ENCODE results near the gene RAD51B. TPM values are rescaled to one million over a fixed set of nuclear protein-coding genes. Genes with fewer than 3 reads are reported as not detected.

The RAD51B gene
- total and polyA plus RNA-seq, 9 of the 15 experiments (the other 6 are each of a cell fraction or from before 2014, with no cell fraction given), result 8.5 to 17.3 (median 11.3) TPM

DNA sequence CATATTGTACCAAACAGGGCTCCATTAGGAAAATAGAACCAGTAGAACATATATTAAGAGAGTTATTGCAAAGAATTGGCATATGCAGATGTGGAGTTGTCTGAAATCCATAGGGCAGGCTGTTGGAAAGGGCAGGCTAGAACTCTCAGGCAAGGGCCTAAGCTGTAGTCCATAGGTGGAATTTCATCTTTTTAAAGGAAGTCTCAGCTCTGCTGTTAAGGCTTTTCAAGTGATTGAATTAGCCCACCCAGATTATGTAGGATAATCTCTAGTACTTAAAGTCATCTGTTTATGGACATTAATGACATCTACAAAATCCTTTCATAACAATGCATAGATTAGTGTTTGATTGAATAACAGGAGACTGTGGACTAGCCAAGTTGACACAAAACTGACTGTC lies 59.4 kb downstream of the RAD51B start:
- no peaks in the 10 kb centered on the region for H3K27me3 ChIP-seq (ENCODE audit: control insufficient read depth in 2 of 2, insufficient read depth in 2 of 2, low read length in 2 of 2)
- H4K20me1 ChIP-seq (replicated peaks; ENCODE audit: control insufficient read depth, insufficient read depth, low read length), result no peaks in the 10 kb centered on the region
- no peaks in the 10 kb centered on the region for H3K4me1 ChIP-seq (replicated peaks in 1 of 2; ENCODE audit: control insufficient read depth in 2 of 2, insufficient read depth in 2 of 2, low read length in 2 of 2)
- TF ChIP-seq RBM25 (IDR thresholded peaks at IDR 0.05; ENCODE audit: low read depth, low read length, severe bottlenecking) (no peak), HDAC3 (IDR thresholded peaks at IDR 0.05; ENCODE audit: borderline replicate concordance, partially characterized antibody) (no peak), CTBP1 (IDR thresholded peaks at IDR 0.05; ENCODE audit: borderline replicate concordance) (no peak), CC2D1A (IDR thresholded peaks at IDR 0.05) (no peak), CBX5 (IDR thresholded peaks at IDR 0.05; ENCODE audit: borderline replicate concordance, low read depth) (no peak), GATAD2A (IDR thresholded peaks at IDR 0.05) (no peak), HMGN3 (IDR thresholded peaks at IDR 0.05; ENCODE audit: borderline replicate concordance, extremely low read depth, insufficient read length, low read depth, low read length) (no peak), SRSF1 (IDR thresholded peaks at IDR 0.05; ENCODE audit: low read depth, low read length) (no peak), ELF1 (tag; IDR thresholded peaks at IDR 0.05) (no peak), FOXP1 (CRISPR knock-in tag; IDR thresholded peaks at IDR 0.05) (no peak)
- TF ChIP-seq, protein P1, sequence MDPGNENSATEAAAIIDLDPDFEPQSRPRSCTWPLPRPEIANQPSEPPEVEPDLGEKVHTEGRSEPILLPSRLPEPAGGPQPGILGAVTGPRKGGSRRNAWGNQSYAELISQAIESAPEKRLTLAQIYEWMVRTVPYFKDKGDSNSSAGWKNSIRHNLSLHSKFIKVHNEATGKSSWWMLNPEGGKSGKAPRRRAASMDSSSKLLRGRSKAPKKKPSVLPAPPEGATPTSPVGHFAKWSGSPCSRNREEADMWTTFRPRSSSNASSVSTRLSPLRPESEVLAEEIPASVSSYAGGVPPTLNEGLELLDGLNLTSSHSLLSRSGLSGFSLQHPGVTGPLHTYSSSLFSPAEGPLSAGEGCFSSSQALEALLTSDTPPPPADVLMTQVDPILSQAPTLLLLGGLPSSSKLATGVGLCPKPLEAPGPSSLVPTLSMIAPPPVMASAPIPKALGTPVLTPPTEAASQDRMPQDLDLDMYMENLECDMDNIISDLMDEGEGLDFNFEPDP (CRISPR knock-in tag; IDR thresholded peaks at IDR 0.05), result no peak
- TF ChIP-seq, protein P2, sequence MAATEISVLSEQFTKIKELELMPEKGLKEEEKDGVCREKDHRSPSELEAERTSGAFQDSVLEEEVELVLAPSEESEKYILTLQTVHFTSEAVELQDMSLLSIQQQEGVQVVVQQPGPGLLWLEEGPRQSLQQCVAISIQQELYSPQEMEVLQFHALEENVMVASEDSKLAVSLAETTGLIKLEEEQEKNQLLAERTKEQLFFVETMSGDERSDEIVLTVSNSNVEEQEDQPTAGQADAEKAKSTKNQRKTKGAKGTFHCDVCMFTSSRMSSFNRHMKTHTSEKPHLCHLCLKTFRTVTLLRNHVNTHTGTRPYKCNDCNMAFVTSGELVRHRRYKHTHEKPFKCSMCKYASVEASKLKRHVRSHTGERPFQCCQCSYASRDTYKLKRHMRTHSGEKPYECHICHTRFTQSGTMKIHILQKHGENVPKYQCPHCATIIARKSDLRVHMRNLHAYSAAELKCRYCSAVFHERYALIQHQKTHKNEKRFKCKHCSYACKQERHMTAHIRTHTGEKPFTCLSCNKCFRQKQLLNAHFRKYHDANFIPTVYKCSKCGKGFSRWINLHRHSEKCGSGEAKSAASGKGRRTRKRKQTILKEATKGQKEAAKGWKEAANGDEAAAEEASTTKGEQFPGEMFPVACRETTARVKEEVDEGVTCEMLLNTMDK (IDR thresholded peaks at IDR 0.05; ENCODE audit: borderline replicate concordance, insufficient read depth, low read depth, low read length, poor library complexity, severe bottlenecking), result no peak
- TF ChIP-seq, protein P3, sequence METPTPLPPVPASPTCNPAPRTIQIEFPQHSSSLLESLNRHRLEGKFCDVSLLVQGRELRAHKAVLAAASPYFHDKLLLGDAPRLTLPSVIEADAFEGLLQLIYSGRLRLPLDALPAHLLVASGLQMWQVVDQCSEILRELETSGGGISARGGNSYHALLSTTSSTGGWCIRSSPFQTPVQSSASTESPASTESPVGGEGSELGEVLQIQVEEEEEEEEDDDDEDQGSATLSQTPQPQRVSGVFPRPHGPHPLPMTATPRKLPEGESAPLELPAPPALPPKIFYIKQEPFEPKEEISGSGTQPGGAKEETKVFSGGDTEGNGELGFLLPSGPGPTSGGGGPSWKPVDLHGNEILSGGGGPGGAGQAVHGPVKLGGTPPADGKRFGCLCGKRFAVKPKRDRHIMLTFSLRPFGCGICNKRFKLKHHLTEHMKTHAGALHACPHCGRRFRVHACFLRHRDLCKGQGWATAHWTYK (CRISPR knock-in tag; IDR thresholded peaks at IDR 0.05), result no peak
- TF ChIP-seq, protein P4, sequence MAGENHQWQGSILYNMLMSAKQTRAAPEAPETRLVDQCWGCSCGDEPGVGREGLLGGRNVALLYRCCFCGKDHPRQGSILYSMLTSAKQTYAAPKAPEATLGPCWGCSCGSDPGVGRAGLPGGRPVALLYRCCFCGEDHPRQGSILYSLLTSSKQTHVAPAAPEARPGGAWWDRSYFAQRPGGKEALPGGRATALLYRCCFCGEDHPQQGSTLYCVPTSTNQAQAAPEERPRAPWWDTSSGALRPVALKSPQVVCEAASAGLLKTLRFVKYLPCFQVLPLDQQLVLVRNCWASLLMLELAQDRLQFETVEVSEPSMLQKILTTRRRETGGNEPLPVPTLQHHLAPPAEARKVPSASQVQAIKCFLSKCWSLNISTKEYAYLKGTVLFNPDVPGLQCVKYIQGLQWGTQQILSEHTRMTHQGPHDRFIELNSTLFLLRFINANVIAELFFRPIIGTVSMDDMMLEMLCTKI (IDR thresholded peaks at IDR 0.05; ENCODE audit: partially characterized antibody), result no peak
- H3K79me2 ChIP-seq (ENCODE audit: control insufficient read depth, insufficient read depth, low read length), result no peaks in the 10 kb centered on the region
- BruUV-seq (replicated peaks), result no TSS peak
- no peaks in the 10 kb centered on the region for H3K36me3 ChIP-seq (ENCODE audit: control insufficient read depth, insufficient read depth, low read length)
- DNase-seq (ENCODE audit: extremely low read depth in 1 of 4, low spot score in 3 of 4) (no peak), ATAC-seq (no peak), FAIRE-seq (no peak)
- ChIA-PET CTCF (ENCODE audit: low intra/inter-chr PET ratio) (no interaction called here), POLR2A (no interaction called here)
- no peak overlapping the region for H3K9ac ChIP-seq (ENCODE audit: insufficient read depth in 1 of 2, low read depth in 2 of 2, low read length in 2 of 2)
- H3K9me1 ChIP-seq (ENCODE audit: control insufficient read depth, insufficient read depth, low read length), result no peaks in the 10 kb centered on the region
- no peak overlapping the region for H3K4me2 ChIP-seq (ENCODE audit: insufficient read depth, low read length)
- no peaks in the 10 kb centered on the region for H3K9me3 ChIP-seq (replicated peaks; ENCODE audit: control insufficient read depth, insufficient read depth, low read depth, low read length)
- in situ Hi-C loops (cut with MboI), result no loop called here
- no peak overlapping the region for H3K4me3 ChIP-seq
- intact Hi-C loops (cut with micrococcal nuclease), result no loop called here
- no peak overlapping the region for H2AFZ ChIP-seq (ENCODE audit: low read depth, low read length)
- H3K27ac ChIP-seq (ENCODE audit: extremely low read depth, low read depth, low read length), result no peak overlapping the region

Measured in K562 (cell line).